ENCODE data around the gene TPSG1.
"Not testable (repeated sequence)": the region's sequence is repeated elsewhere in the genome, so short reads cannot be mapped to it uniquely, and the experiment has no call there.

TPSG1 gene

GRCh38 chr16:1230084-1230470 is 5.0 kb upstream of the TPSG1 start, which contains the start of gene TPSB2:
TSS of gene TPSB2 (minus strand) at chr16:1230184. CDS start at chr16:1229951, 233 bp downstream.
- not testable (repeated sequence) for DNase-seq

GRCh38 chr16:1229476-1229875 is 4.4 kb upstream of the TPSG1 start:
- DNase-seq: not testable (repeated sequence)

GRCh38 chr16:1228227-1228626 is 3.2 kb upstream of the TPSG1 start:
- DNase-seq: not testable (repeated sequence)

- DNase-seq: not testable (repeated sequence)
Measured at GRCh38 chr16:1226692-1227091, 1.6 kb upstream of the TPSG1 start.

- not testable (repeated sequence) for DNase-seq
Measured at GRCh38 chr16:1225728-1226311, 752 bp upstream of the TPSG1 start.

- DNase-seq: no peak
Measured at GRCh38 chr16:1224558-1224957, 510 bp downstream of the TPSG1 start.

GRCh38 chr16:1223355-1224214 is 1.5 kb downstream of the TPSG1 start:
- DNase-seq: no peak

- DNase-seq: no peak
Measured at GRCh38 chr16:1222553-1223354, 2.3 kb downstream of the TPSG1 start.

- DNase-seq: no peak
Measured at GRCh38 chr16:1221628-1222552, 3.2 kb downstream of the TPSG1 start.

- DNase-seq: no peak
Measured at GRCh38 chr16:1220841-1221627, 4.0 kb downstream of the TPSG1 start.

GRCh38 chr16:1220098-1220728 is 4.9 kb downstream of the TPSG1 start:
- no peak for DNase-seq

GRCh38 chr16:1218930-1219611 is 6.0 kb downstream of the TPSG1 start:
- DNase-seq: no peak

GRCh38 chr16:1218061-1218929 is 6.8 kb downstream of the TPSG1 start:
- DNase-seq: no peak

- DNase-seq: no peak
Measured at GRCh38 chr16:1217526-1217925, 7.5 kb downstream of the TPSG1 start.

GRCh38 chr16:1216681-1217400 is 8.2 kb downstream of the TPSG1 start:
- no peak for DNase-seq

GRCh38 chr16:1216296-1216619 is 8.8 kb downstream of the TPSG1 start:
- no peak for DNase-seq

GRCh38 chr16:1215574-1216295 is 9.3 kb downstream of the TPSG1 start:
- no peak for DNase-seq

- no peak for DNase-seq
Measured at GRCh38 chr16:1214719-1215118, 10.3 kb downstream of the TPSG1 start.
